ENCODE measurements around the gene PLSCR3. TPM values are rescaled to one million over a fixed set of nuclear protein-coding genes. Genes with fewer than 3 reads are reported as not detected.
A peak's percentile ranks its signal among the peaks of the same experiment; 100 is the strongest.

The PLSCR3 gene
- total and polyA plus RNA-seq, 4 donors = 20.5 to 70.8 (median 42.1) TPM

DNA sequence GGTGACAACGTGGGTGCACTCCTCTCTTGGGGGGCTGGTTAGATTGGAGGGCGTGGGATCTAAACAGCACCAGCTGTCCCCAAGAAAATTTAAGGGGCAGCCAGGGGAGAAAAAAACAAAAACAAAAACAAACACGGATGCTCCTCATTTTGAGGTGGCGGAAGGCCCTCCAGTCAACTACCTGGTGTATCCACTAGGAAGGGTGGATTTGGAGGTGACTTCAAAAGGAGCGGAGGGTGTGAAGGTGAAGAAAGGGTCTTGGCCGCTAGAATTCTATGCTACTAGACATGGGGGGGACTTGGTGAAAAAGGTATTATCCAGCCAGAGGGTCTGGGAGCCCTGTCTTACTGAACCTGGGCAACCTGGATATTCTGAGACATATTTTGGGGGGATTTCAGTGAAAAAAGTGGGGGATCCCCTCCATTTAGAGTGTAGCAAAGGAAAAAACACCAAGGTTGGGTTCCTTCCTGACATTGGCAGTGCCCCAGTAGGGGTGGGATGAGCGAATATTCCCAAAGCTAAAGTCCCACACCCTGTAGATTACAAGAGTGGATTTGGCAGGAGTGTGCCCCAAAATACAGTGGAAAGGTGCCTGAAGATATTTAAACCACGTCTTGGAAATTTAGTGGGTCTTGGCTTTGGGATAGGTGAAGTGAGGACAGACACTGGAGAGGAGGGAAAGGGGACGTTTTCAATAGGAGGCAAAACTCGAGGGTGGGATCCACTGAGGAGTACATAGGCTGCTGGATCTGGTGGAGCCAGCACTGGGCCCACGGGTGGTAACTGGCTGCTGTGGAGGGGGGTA is 44.5 kb upstream of the PLSCR3 start:
- no peak overlapping the region for H3K27ac ChIP-seq (ENCODE audit: low read depth in 1 of 2, low read length in 2 of 2)
- WGBS, 2 donors = 64 to 65% methylated on average over 11 of the region's 11 CpGs
- H3K27me3 ChIP-seq (ENCODE audit: control insufficient read depth in 1 of 2, insufficient read depth in 2 of 2, low read length in 1 of 2) = no peaks in the 10 kb centered on the region
- H3K4me3 ChIP-seq (ENCODE audit: low read length in 2 of 2) = no peak overlapping the region
- no peaks in the 10 kb centered on the region for H3K4me1 ChIP-seq (ENCODE audit: control insufficient read depth in 1 of 2, insufficient read depth in 2 of 2, low read length in 2 of 2)
- intact Hi-C loops (cut with DNase I) = loop anchor here in 1 of 2 donors (10.0 kb wide), 1 partner anchor 84 kb away; the partner anchor contains the start of genes KCTD11 and TMEM95
- DNase-seq (no peak), ATAC-seq (ENCODE audit: low FRiP score) (no peak)
- H3K9me3 ChIP-seq (ENCODE audit: control insufficient read depth, low read length) = no peaks in the 10 kb centered on the region
- no peaks in the 10 kb centered on the region for H3K36me3 ChIP-seq (ENCODE audit: control insufficient read depth in 1 of 2, insufficient read depth in 2 of 2, low read length in 1 of 2)

DNA sequence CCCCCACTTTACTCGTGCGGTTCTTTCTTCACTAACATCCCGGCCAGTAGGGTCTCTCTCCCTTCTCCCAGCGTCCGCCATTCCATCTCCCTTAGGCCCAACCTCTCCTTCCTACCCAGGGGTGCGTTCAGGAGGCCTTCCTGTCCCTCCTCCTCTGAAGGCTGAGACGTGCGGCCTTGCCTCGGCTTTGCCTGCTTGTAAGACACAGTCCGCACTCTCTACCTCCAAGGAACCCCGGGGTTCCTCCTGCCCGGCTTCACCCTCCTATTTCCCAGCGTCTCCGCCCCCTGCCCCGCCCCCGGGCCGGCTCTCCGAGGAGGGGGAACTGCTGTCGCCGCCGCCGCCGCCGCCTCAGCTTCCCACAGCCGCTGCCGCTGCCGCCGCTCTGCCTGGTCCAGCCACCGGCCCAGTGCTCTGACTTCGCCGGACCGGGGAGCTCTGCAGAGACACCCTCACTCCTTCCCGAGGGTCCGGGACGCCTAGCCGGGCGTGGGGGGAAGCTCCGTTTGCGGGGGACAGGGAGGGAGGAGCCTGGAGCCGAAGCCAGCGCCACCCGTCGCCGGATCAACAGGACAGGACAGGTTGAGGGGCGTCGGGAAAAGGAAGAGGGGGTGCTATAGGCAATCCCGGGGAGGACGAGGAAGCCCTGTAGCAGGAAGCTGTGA is 43.8 kb upstream of the PLSCR3 start:
- Histone ChIP-seq H3K4me3 (ENCODE audit: low read length in 2 of 2) (no peak overlapping the region), H3K36me3 (ENCODE audit: control insufficient read depth in 1 of 2, insufficient read depth in 2 of 2, low read length in 1 of 2) (no peaks in the 10 kb centered on the region), H3K9me3 (ENCODE audit: control insufficient read depth, low read length) (no peaks in the 10 kb centered on the region), H3K4me1 (ENCODE audit: control insufficient read depth in 1 of 2, insufficient read depth in 2 of 2, low read length in 2 of 2) (no peaks in the 10 kb centered on the region), H3K27me3 (ENCODE audit: control insufficient read depth in 1 of 2, insufficient read depth in 2 of 2, low read length in 1 of 2) (no peaks in the 10 kb centered on the region), H3K27ac (ENCODE audit: low read depth in 1 of 2, low read length in 2 of 2) (no peak overlapping the region)
- intact Hi-C loops (cut with DNase I) = loop anchor here (2.0 to 10.0 kb wide), 2 partner anchors 83 to 121 kb away; partner anchors contain the start of genes KCTD11 (in 1 of the 2), TMEM95 (in 1 of the 2) and TNFSF13 (in 1 of the 2)
- DNase-seq (peak; percentile 84 to 90), ATAC-seq (ENCODE audit: low FRiP score) (peak; percentile 17)
- WGBS, 2 donors = 46% methylated on average over 46 to 48 of the region's 48 CpGs

DNA sequence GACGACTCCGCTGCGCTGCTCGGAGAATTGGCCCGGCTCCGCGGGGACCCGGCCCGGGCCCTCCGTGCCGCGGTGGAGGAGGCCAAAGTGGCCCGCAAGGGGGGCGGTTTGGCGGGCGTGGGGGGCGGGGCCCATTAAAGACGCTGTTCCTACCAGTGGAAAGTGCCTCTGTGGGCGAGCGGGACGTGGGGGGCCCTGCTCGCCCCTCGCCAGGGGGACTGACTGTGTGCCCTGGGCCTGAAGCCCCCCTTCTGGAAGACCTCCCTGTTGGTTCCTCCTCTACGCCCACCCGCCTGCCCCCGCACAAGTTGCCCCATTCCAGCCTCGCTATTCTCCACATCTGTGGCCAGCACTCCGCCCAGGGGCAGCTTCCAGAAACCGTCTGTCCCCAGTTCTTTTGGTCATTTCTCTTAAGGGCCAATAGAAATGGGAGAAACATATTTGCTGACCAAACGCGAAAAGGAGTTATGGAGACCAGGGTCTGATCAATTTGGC is 43.1 kb upstream of the PLSCR3 start:
- Histone ChIP-seq H3K27me3 (ENCODE audit: control insufficient read depth in 1 of 2, insufficient read depth in 2 of 2, low read length in 1 of 2) (no peaks in the 10 kb centered on the region), H3K9me3 (ENCODE audit: control insufficient read depth, low read length) (no peaks in the 10 kb centered on the region), H3K4me3 (ENCODE audit: low read length in 2 of 2) (no peak overlapping the region), H3K4me1 (ENCODE audit: control insufficient read depth in 1 of 2, insufficient read depth in 2 of 2, low read length in 2 of 2) (no peaks in the 10 kb centered on the region), H3K36me3 (ENCODE audit: control insufficient read depth in 1 of 2, insufficient read depth in 2 of 2, low read length in 1 of 2) (no peaks in the 10 kb centered on the region), H3K27ac (ENCODE audit: low read depth in 1 of 2, low read length in 2 of 2) (no peak overlapping the region)
- WGBS, 2 donors = 31 to 37% methylated on average over 24 to 31 of the region's 31 CpGs
- ATAC-seq (ENCODE audit: low FRiP score) (no peak), DNase-seq (no peak)
- intact Hi-C loops (cut with DNase I) = loop anchor here (2.0 to 10.0 kb wide), 2 partner anchors 83 to 121 kb away; partner anchors contain the start of genes KCTD11 (in 1 of the 2), TMEM95 (in 1 of the 2) and TNFSF13 (in 1 of the 2)

DNA sequence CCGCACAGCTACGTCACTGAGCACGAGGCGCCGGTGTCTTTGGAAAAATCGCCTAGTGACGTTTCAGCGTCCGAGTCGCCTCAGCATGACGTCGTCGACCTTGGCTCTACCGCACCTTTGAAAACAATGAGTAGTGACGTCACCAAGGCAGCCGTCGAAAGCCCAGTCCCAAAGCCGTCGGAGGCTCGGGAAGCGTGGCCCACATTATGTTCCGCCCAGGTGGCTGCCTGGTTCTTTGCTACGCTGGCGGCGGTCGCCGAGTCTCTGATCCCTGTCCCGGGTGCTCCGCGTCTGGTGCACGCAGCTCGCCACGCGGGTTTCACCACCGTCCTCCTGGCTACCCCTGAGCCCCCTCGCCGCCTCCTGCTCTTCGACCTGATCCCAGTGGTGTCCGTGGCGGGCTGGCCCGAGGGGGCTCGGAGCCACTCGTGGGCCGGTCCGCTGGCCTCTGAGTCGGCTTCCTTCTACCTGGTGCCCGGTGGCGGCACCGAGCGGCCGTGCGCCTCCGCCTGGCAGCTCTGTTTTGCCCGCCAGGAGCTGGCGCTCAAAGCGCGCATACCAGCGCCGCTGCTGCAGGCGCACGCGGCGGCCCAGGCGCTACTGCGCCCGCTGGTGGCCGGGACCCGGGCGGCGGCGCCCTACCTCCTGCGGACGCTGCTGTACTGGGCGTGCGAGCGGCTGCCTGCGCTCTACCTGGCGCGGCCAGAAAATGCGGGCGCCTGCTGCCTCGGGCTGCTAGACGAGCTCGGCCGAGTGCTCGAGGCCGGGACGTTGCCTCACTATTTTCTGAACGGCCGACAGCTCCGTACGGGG is 42.4 kb upstream of the PLSCR3 start:
- Histone ChIP-seq H3K36me3 (ENCODE audit: control insufficient read depth in 1 of 2, insufficient read depth in 2 of 2, low read length in 1 of 2) (no peaks in the 10 kb centered on the region), H3K4me3 (ENCODE audit: low read length in 2 of 2) (no peak overlapping the region), H3K4me1 (ENCODE audit: control insufficient read depth in 1 of 2, insufficient read depth in 2 of 2, low read length in 2 of 2) (no peaks in the 10 kb centered on the region), H3K27me3 (ENCODE audit: control insufficient read depth in 1 of 2, insufficient read depth in 2 of 2, low read length in 1 of 2) (no peaks in the 10 kb centered on the region), H3K27ac (ENCODE audit: low read depth in 1 of 2, low read length in 2 of 2) (no peak overlapping the region), H3K9me3 (ENCODE audit: control insufficient read depth, low read length) (no peaks in the 10 kb centered on the region)
- WGBS, 2 donors = 3 to 4% methylated on average over 79 to 92 of the region's 92 CpGs
- intact Hi-C loops (cut with DNase I) = loop anchor here (2.0 to 10.0 kb wide), 2 partner anchors 82 to 122 kb away; partner anchors contain the start of genes KCTD11 (in 1 of the 2), TMEM95 (in 1 of the 2) and TNFSF13 (in 1 of the 2)
- peak; percentile 88 for ATAC-seq (ENCODE audit: low FRiP score)
- DNase-seq = peak; percentile 85 to 92

DNA sequence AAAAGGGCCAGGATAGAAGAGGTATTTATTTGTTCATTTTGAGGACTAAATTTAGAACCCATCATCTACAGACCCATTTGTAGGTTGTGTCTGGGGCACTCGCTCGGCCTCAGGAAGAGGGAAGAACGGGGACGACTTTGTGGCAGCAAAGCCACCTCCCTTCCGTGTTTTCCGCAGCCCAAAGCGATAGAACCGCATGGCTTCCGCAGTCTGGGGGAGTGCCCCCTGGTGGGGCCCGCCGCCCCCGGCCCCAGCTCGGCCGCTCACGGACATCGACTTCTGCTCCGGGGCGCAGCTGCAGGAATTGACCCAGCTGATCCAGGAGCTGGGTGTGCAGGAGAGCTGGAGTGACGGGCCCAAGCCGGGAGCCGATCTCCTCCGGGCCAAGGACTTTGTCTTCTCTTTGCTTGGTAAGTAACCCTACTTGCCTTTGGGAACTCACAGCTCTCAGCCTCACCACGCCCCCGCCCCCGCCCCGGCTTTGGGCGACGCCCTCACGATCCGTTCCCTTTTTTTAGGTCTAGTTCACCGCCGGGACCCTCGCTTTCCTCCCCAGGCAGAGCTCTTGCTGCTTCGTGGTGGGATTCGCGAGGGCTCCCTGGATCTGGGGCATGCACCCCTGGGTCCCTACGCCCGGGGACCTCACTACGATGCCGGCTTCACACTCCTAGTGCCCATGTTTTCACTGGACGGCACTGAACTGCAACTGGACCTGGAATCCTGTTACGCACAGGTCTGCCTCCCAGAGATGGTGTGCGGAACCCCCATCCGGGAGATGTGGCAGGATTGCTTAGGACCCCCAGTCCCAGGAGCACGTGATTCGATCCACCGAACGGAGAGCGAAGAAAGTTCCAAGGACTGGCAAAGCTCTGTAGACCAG is 41.6 kb upstream of the PLSCR3 start:
- intact Hi-C loops (cut with DNase I) = loop anchor here (1.0 to 10.0 kb wide), 6 partner anchors 29 to 123 kb away; partner anchors contain the start of genes POLR2A (in 2 of the 2), KCTD11 (in 1 of the 2), NLGN2 (in 1 of the 2) and TMEM95 (in 1 of the 2)
- H3K9me3 ChIP-seq (ENCODE audit: control insufficient read depth, low read length) = no peaks in the 10 kb centered on the region
- H3K36me3 ChIP-seq (ENCODE audit: control insufficient read depth in 1 of 2, insufficient read depth in 2 of 2, low read length in 1 of 2) = no peaks in the 10 kb centered on the region
- peak; percentile 22 for ATAC-seq (ENCODE audit: low FRiP score)
- no peak overlapping the region for H3K27ac ChIP-seq (ENCODE audit: low read depth in 1 of 2, low read length in 2 of 2)
- peak overlapping the region; percentile 17 to 35 for H3K4me3 ChIP-seq (ENCODE audit: low read length in 2 of 2)
- peak; percentile 67 to 86 for DNase-seq
- no peaks in the 10 kb centered on the region for H3K27me3 ChIP-seq (ENCODE audit: control insufficient read depth in 1 of 2, insufficient read depth in 2 of 2, low read length in 1 of 2)
- no peaks in the 10 kb centered on the region for H3K4me1 ChIP-seq (ENCODE audit: control insufficient read depth in 1 of 2, insufficient read depth in 2 of 2, low read length in 2 of 2)
- 3 to 4% methylated on average over 49 of the region's 49 CpGs for WGBS, 2 donors

DNA sequence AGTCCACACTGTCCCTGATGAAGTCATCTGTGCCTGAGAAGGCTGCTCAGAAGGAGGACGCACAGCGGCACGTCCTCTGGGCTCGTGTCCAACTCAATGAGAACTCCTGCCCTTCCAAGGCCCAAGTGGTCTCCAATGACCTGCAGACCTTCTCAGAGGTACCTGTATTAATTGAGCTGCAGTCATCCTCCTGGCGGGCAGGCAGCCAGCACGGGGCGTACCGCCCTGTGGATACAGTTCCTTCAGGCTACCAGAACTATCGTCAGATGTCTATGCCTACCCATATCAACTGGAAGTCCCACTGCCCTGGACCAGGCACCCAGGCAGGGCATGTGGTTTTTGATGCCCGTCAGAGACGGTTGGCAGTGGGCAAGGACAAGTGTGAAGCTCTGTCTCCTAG is 38.0 kb upstream of the PLSCR3 start:
- no peaks in the 10 kb centered on the region for H3K4me1 ChIP-seq (ENCODE audit: control insufficient read depth in 1 of 2, insufficient read depth in 2 of 2, low read length in 2 of 2)

DNA sequence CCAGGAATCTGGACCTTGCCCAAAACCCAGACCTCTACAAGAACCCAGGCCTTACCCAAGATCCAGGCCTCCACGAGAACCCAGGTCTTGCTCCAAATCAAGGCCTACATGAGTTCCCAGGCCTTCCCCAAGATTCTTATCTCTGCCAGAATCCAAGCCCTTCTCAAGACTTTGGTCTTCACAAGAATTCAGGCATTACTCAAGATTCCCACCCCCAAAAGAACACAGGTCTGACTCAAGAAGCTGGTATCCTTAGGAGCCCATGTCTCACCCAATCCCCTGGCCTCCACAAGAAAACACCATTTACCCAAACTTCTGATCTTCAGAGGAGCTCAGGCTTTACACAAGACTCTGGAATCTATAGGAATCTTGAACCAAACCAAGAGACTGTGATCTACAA is 36.9 kb upstream of the PLSCR3 start:
- WGBS, 2 donors = 84 to 91% methylated on average over 1 of the region's 1 CpG
- no peak for ATAC-seq (ENCODE audit: low FRiP score)
- no peaks in the 10 kb centered on the region for H3K27me3 ChIP-seq (ENCODE audit: control insufficient read depth in 1 of 2, insufficient read depth in 2 of 2, low read length in 1 of 2)
- no peaks in the 10 kb centered on the region for H3K9me3 ChIP-seq (ENCODE audit: control insufficient read depth, low read length)
- H3K27ac ChIP-seq (ENCODE audit: low read depth in 1 of 2, low read length in 2 of 2) = no peak overlapping the region
- no peak overlapping the region for H3K4me3 ChIP-seq (ENCODE audit: low read length in 2 of 2)
- intact Hi-C loops (cut with DNase I) = loop anchor here in 1 of 2 donors (10.0 kb wide), 1 partner anchor 76 kb away; the partner anchor contains the start of genes KCTD11 and TMEM95
- H3K4me1 ChIP-seq (ENCODE audit: control insufficient read depth in 1 of 2, insufficient read depth in 2 of 2, low read length in 2 of 2) = no peaks in the 10 kb centered on the region
- no peak for DNase-seq
- H3K36me3 ChIP-seq (ENCODE audit: control insufficient read depth in 1 of 2, insufficient read depth in 2 of 2, low read length in 1 of 2) = no peaks in the 10 kb centered on the region

More for the DNA sequence above, 38.0 kb upstream of the PLSCR3 start:
- intact Hi-C loops (cut with DNase I) = loop anchor here in 1 of 2 donors (10.0 kb wide), 1 partner anchor 77 kb away; the partner anchor contains the start of genes KCTD11 and TMEM95
- Histone ChIP-seq H3K4me3 (ENCODE audit: low read length in 2 of 2) (no peak overlapping the region), H3K36me3 (ENCODE audit: control insufficient read depth in 1 of 2, insufficient read depth in 2 of 2, low read length in 1 of 2) (no peaks in the 10 kb centered on the region), H3K27me3 (ENCODE audit: control insufficient read depth in 1 of 2, insufficient read depth in 2 of 2, low read length in 1 of 2) (no peaks in the 10 kb centered on the region), H3K27ac (ENCODE audit: low read depth in 1 of 2, low read length in 2 of 2) (no peak overlapping the region), H3K9me3 (ENCODE audit: control insufficient read depth, low read length) (no peaks in the 10 kb centered on the region)
- WGBS, 2 donors = 91 to 94% methylated on average over 11 of the region's 11 CpGs
- ATAC-seq (ENCODE audit: low FRiP score) (no peak), DNase-seq (no peak)

All from aorta (tissue), 5 donors.